Measurements from ENCODE around the gene KRTAP20-2.

The KRTAP20-2 gene

DNA sequence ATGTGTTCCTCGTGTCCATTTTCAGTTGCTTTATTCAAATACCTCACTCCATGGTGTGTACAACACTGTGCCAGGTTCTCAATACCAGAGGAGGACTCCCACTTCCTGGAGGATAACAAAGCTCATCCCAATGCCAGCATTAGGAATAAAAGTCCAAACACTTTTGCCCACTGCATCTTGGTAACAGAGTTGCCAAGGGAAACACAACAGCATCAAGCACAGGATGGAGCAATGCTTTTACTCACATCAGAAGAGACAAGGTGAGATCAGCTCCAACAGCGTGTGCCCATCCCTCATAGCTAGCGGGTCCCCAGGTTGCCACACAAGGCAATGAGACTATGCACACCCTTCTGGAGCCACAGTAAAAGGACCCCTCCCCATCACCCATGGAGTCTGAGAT, 11.6 kb upstream of the KRTAP20-2 start:
- TF ChIP-seq, protein P1, sequence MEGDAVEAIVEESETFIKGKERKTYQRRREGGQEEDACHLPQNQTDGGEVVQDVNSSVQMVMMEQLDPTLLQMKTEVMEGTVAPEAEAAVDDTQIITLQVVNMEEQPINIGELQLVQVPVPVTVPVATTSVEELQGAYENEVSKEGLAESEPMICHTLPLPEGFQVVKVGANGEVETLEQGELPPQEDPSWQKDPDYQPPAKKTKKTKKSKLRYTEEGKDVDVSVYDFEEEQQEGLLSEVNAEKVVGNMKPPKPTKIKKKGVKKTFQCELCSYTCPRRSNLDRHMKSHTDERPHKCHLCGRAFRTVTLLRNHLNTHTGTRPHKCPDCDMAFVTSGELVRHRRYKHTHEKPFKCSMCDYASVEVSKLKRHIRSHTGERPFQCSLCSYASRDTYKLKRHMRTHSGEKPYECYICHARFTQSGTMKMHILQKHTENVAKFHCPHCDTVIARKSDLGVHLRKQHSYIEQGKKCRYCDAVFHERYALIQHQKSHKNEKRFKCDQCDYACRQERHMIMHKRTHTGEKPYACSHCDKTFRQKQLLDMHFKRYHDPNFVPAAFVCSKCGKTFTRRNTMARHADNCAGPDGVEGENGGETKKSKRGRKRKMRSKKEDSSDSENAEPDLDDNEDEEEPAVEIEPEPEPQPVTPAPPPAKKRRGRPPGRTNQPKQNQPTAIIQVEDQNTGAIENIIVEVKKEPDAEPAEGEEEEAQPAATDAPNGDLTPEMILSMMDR (IDR thresholded peaks at IDR 0.05; ENCODE audit: borderline replicate concordance, control extremely low read depth, extremely low read depth, insufficient read depth, missing control alignments) = no peak
- no peak for DNase-seq (ENCODE audit: low spot score)
- in situ Hi-C loops (cut with MboI; ENCODE audit: low sequenced_read_pairs, unreplicated experiment) = no loop called here

DNA sequence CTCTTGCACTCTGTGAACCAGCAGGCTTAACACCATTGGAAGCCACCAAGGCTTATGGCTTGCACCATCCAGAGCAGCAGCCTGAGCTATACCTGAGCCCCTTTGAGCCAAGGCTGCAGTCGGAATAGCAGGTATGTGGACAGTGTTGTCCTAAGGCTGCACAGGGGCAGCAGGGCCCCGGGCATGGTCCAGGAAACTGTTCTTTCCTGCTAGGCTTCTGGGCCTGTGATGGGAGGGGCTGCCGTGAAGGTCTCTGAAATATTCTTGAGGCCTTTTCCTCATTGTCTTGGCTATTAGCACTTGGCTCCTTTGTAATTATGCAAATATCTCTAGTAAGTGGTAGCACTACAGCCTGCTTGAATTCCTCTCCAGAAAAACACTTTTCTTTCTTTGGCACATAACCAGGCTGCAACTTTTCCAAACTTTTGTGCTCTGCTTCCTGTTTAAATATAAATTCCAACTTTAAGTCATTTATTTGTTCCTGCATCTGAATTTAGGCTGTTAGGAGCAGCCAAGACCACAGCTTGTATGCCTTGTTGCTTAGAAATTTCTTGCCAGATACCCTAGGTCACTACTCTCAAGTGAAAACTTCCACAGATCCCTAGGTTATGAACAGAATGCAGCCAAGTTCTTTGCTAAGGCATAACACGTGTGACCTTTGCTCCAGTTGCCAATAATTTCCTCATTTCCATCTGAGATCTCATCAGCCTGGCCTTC, 9.4 kb upstream of the KRTAP20-2 start:
- TF ChIP-seq, protein P1 (IDR thresholded peaks at IDR 0.05; ENCODE audit: borderline replicate concordance, control extremely low read depth, extremely low read depth, insufficient read depth, missing control alignments) = no peak
- in situ Hi-C loops (cut with MboI; ENCODE audit: low sequenced_read_pairs, unreplicated experiment) = no loop called here
- no peak for DNase-seq (ENCODE audit: low spot score)

DNA sequence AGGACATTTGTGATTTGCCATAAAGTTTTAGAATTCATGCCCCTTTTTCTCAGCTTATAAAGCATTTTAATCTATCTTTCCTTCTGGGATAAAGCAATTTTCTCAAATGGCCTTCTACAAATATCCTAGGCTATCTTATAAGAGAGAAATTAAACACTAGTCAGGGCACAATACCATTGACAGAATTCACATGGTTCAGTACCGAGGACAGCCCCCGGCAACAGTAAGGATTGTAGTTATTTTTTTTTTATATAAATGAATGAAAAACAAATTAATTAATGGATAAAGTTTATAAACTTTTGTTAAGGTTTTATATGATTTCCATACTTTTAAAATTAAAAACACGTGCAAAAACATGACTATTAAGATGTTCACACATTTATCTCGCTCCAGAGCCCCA, 6.9 kb upstream of the KRTAP20-2 start:
- DNase-seq (ENCODE audit: low spot score) = no peak
- in situ Hi-C loops (cut with MboI; ENCODE audit: low sequenced_read_pairs, unreplicated experiment) = no loop called here
- TF ChIP-seq, protein P1 (IDR thresholded peaks at IDR 0.05; ENCODE audit: borderline replicate concordance, control extremely low read depth, extremely low read depth, insufficient read depth, missing control alignments) = no peak

DNA sequence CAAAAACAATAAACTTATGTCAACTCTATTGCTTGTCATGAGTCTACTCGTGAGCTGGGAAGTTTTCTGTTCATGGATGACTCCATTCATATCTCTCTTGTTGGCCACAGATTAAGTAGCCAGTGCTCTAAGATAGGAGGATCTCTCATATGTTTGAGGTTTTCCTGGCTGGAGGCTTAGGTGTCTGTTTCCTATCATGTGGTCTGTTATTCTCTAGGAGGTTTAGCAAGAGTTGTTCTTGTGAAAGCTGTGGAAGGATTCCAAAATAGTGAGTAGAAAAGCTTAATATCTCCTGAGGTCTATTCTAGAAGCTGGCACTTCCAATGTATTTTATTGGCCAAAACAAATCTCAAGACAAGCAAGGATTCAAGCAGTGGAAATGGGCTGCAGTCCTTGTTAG, 5.8 kb upstream of the KRTAP20-2 start:
- TF ChIP-seq, protein P1 (IDR thresholded peaks at IDR 0.05; ENCODE audit: borderline replicate concordance, control extremely low read depth, extremely low read depth, insufficient read depth, missing control alignments) = no peak
- DNase-seq (ENCODE audit: low spot score) = no peak
- in situ Hi-C loops (cut with MboI; ENCODE audit: low sequenced_read_pairs, unreplicated experiment) = no loop called here

- DNase-seq (ENCODE audit: low spot score) = no peak
- TF ChIP-seq, protein P1 (IDR thresholded peaks at IDR 0.05; ENCODE audit: borderline replicate concordance, control extremely low read depth, extremely low read depth, insufficient read depth, missing control alignments) = no peak
- in situ Hi-C loops (cut with MboI; ENCODE audit: low sequenced_read_pairs, unreplicated experiment) = no loop called here
Measured at GRCh38 chr21:30638686-30639085, 3.7 kb downstream of the KRTAP20-2 start.

DNA sequence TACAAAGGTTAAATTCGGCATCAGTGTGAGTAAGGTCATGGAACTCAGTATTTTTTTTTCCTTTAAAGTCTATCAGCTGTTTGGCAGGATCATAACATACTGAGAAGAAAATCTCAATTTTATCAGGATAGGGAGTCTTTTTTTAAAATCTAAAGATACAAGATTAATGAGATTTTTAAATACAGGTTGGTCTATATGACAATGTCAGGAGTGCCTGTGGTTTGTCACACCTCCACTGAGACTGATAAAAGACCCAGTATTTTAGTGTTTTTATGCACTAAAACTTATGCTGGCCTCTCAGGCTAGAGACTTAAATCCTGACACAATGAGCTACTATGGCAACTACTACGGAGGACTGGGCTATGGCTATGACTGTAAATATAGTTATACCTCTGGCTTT, 7.6 kb downstream of the KRTAP20-2 start, which contains the start of gene KRTAP20-3:
TSS of gene KRTAP20-3 (plus strand) at position 301 of the 400 bp plus-strand sequence.
- TF ChIP-seq, protein P1 (IDR thresholded peaks at IDR 0.05; ENCODE audit: borderline replicate concordance, control extremely low read depth, extremely low read depth, insufficient read depth, missing control alignments) = no peak
- in situ Hi-C loops (cut with MboI; ENCODE audit: low sequenced_read_pairs, unreplicated experiment) = no loop called here
- no peak for DNase-seq (ENCODE audit: low spot score)
